Stimulated activated CD8-positive, alpha-beta memory T cell treated with anti-CD3 and anti-CD28 coated beads, Interleukin-12 subunit alpha, Interleukin-12 subunit beta, amount 100 ng/mL, for 1 hour (primary cell): ENCODE results near the gene CPD.

Experiments used
- DNase-seq: peaks from one replicate; pipeline ENCODE4 v3.0.0-alpha.2; 2020; ENCODE audit warnings: low read depth

CPD gene

GRCh38 chr17:30505868-30506417 lies 127.2 kb downstream of the CPD start:
- no peak for DNase-seq

DNA sequence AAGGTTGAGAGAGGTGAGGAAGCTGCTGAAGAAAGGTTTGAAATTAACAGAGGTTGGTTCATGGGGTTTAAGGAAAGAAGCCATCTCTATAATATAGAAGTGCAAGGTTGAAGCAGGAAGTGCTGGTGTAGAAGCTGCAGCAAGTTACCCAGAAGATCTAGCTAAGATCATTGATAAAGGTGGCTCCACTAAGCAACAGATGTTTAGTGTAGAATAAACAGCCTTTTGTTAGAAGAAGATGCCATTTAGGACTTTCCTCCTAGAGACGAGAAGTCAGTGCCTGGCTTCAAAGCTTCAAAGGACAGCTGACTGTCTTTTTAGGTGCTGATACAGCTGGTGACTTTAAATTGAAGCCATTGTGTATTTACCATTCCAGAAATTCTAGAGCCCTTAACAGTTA lies 127.8 kb downstream of the CPD start:
- DNase-seq = no peak

GRCh38 chr17:30513346-30513745 lies 134.6 kb downstream of the CPD start:
- DNase-seq = no peak

DNA sequence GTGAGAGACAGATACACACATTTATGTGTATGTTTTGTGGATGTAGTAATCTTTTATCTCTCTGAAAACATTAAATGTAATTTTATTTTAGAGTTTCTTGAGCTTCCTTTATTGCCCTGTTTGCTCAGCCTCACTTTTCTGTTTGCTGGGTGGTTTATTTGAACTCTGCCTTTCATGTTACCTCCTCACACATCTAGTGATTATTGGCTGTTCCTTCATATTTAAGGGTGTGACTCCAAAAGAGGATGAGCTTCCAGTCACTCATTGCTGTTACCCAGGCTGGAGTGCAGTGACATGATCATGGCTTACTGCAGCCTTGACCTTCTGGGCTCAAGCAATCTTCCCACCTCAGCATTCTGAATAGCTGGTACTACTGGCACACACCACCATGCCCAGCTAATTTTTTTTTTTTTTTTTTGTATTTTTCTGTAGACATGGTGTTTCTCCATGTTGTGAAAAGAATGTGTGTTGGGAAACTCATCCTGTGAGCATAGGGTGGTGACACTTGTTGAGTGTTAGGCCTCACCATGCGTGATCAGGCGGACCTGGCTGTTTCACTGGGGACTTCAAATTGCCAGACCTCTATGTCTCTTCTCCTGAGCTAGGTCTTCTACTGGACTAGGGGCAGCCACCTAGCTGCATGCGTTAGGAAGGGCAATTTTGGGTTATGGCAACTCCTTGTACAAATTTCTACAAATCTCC lies 136.3 kb downstream of the CPD start:
- no peak for DNase-seq

GRCh38 chr17:30517786-30518185 lies 139.1 kb downstream of the CPD start:
- no peak for DNase-seq

GRCh38 chr17:30519166-30519565 lies 140.4 kb downstream of the CPD start:
- DNase-seq = no peak
